Activated T-cell treated with anti-CD3 and anti-CD28 coated beads, Interleukin-2, amount 50 U/mL, for 24 hours (primary cell): ENCODE data around the gene PNMA6A.
"Not testable (repeated sequence)": the region's sequence is repeated elsewhere in the genome, so short reads cannot be mapped to it uniquely, and the experiment has no call there.

ENCODE experiments used
- DNase-seq: peaks from one replicate; pipeline ENCODE4 v3.0.0-alpha.2; 2020
- H3K27ac Mint-ChIP-seq: 2 replicates; pipeline ENCODE4 v1.8.0; 2020; ENCODE audit warnings: mild to moderate bottlenecking, mixed read lengths
- H3K27me3 Mint-ChIP-seq: 2 replicates; pipeline ENCODE4 v1.8.0; 2020; ENCODE audit warnings: mixed read lengths
- H3K36me3 Mint-ChIP-seq: 2 replicates; pipeline ENCODE4 v1.8.0; 2020; ENCODE audit warnings: low read depth, mixed read lengths
- H3K4me1 Mint-ChIP-seq: 2 replicates; pipeline ENCODE4 v1.8.0; 2020; ENCODE audit warnings: low read depth, mixed read lengths
- H3K4me3 Mint-ChIP-seq: 2 replicates; pipeline ENCODE4 v1.8.0; 2020; ENCODE audit warnings: mild to moderate bottlenecking, moderate library complexity, mixed read lengths
- H3K9me3 Mint-ChIP-seq: 2 replicates; pipeline ENCODE4 v1.8.0; 2020; ENCODE audit warnings: mixed read lengths

Gene PNMA6A

DNA sequence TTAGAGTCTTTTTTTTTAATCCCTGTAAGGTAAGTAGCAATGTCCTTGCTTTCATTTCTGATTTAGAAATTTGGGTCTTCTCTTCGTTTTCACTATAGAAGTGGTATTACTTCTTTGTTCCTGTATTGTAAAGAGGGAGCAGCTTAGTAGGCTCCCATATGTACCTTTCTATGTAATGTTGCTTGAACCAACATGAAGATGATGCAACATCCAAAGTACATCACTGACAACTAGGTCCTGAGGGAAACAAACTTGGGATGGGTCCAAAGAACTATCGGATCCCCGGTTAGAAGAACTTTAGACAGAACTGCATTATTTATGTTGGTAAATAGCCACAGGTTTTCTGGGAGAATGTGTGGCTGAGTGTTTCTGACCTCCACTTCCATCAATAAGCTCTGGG, 45.5 kb downstream of the PNMA6A start:
- H3K27me3 Mint-ChIP-seq, H3K4me3 Mint-ChIP-seq, DNase-seq, H3K4me1 Mint-ChIP-seq, H3K36me3 Mint-ChIP-seq, H3K27ac Mint-ChIP-seq, H3K9me3 Mint-ChIP-seq: not testable (repeated sequence)

DNA sequence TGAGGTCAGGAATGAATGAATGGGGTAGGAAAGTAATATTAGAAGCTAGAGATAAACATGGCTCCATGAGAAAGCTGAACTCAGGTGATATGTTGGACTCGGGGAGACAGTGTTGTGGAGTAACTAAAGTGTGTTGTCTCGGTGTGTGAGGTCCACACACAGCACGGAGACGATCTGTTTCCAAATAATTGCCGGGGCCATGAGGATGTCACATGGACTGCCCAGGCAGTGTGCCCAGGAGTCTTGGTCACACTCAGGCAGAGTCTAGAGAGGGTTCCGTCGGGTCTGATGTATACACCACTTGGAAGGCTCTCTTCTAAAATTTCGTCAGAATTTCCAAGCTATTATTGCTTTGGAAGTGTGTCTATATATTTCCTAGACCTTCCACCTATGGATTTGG, 48.0 kb downstream of the PNMA6A start:
- not testable (repeated sequence) for DNase-seq, H3K4me3 Mint-ChIP-seq, H3K9me3 Mint-ChIP-seq, H3K36me3 Mint-ChIP-seq, H3K27me3 Mint-ChIP-seq, H3K27ac Mint-ChIP-seq, H3K4me1 Mint-ChIP-seq

DNA sequence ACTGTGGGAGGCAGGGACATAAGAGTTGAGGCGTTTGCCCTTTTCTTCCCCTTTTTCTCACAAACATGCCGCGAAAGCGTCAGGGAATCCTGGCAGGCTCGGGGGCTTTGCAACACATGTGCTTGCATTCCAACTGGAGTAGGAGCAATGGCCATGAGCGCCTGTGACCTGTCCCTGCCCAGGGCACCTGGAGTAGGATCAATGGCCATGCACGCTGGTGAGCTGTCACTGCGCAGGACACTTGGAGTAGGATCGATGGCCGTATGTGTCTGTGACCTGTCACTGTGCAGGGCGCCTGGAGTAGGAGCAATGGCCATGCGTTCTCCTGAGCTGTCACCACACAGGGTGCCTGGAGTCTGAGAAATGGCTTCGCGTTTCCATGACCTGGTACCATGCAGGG, 51.2 kb downstream of the PNMA6A start:
- not testable (repeated sequence) for H3K36me3 Mint-ChIP-seq, H3K27me3 Mint-ChIP-seq

More for the DNA sequence above, 51.2 kb downstream of the PNMA6A start:
- DNase-seq, H3K27ac Mint-ChIP-seq, H3K4me1 Mint-ChIP-seq, H3K9me3 Mint-ChIP-seq, H3K4me3 Mint-ChIP-seq: not testable (repeated sequence)
